ENCODE measurements around the gene CSF3.

GRCh38 chr17:40019140-40019991 is 4.1 kb downstream of the CSF3 start:
- TF ChIP-seq CTCF (conservative IDR thresholded peaks at IDR 0.05 in 1 of 2, IDR thresholded peaks at IDR 0.05 in 1 of 2; ENCODE audit: extremely low read depth in 1 of 2, insufficient read depth in 1 of 2, low read depth in 1 of 2, low read length in 2 of 2) (no peak), EZH2 (IDR thresholded peaks at IDR 0.05; ENCODE audit: borderline replicate concordance, low read length) (no peak)
